ENCODE results near the gene CRADD. TPM values are rescaled to one million over a fixed set of nuclear protein-coding genes. Genes with fewer than 3 reads are reported as not detected.

The CRADD gene
- total RNA-seq, 1 experiment from 2014 or later, result 26.7 TPM

GRCh38 chr12:93841671-93842070 is 164.5 kb downstream of the CRADD start:
- DNase-seq (ENCODE audit: low read depth), result no peak

DNA sequence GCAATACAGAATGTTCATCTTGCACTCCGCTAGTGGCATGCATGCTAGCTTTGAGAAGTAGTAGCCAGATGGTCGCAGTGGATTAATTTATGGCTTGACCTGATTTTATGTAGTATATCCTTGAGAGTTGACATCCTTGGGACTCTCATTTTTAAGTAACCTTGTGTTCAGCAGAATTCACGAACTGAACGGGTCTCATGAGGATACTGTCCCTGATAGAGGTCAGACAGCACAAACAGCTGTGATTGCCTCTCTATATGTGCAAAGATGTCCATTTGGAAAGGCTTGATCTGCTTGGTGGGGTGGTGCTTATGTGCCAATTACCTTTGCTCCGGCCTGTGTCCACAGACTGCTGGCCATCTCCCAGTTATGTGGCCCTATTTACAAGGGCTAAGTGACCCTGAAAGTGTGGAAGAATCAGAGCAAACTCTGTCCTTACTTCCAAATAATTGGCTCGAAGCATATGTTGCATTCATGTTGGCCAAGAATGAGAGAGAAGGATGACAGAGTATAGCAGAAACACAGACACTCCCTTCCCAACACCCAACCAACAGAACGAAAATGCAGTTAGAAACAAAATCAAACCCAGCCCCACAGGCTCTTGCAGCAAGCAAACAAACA is 167.1 kb downstream of the CRADD start:
- DNase-seq (ENCODE audit: low read depth), result no peak

GRCh38 chr12:93846936-93847516 is 169.9 kb downstream of the CRADD start:
- no peak for DNase-seq (ENCODE audit: low read depth)

GRCh38 chr12:93847517-93848474 is 170.6 kb downstream of the CRADD start:
- DNase-seq (ENCODE audit: low read depth), result no peak

GRCh38 chr12:93848523-93849101 is 171.4 kb downstream of the CRADD start:
- peak; percentile 42 for DNase-seq (ENCODE audit: low read depth)

DNA sequence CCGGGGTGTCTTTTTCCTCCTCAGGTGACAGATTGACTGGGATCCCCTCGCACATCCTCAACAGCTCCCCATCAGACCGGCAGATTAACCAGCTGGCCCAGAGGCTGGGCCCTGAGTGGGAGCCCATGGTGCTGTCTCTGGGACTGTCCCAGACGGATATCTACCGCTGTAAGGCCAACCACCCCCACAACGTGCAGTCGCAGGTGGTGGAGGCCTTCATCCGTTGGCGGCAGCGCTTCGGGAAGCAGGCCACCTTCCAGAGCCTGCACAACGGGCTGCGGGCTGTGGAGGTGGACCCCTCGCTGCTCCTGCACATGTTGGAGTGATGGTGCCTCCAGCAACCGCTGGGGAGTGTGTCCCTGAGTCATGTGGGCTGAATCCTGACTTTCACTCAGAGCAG is 172.8 kb downstream of the CRADD start:
- no peak for DNase-seq (ENCODE audit: low read depth)

GRCh38 chr12:93850481-93851256 is 173.5 kb downstream of the CRADD start:
- no peak for DNase-seq (ENCODE audit: low read depth)

- DNase-seq (ENCODE audit: low read depth), result no peak
Observed at GRCh38 chr12:93851257-93851671, 174.1 kb downstream of the CRADD start.

GRCh38 chr12:93852173-93852591 is 175.0 kb downstream of the CRADD start:
- no peak for DNase-seq (ENCODE audit: low read depth)

DNA sequence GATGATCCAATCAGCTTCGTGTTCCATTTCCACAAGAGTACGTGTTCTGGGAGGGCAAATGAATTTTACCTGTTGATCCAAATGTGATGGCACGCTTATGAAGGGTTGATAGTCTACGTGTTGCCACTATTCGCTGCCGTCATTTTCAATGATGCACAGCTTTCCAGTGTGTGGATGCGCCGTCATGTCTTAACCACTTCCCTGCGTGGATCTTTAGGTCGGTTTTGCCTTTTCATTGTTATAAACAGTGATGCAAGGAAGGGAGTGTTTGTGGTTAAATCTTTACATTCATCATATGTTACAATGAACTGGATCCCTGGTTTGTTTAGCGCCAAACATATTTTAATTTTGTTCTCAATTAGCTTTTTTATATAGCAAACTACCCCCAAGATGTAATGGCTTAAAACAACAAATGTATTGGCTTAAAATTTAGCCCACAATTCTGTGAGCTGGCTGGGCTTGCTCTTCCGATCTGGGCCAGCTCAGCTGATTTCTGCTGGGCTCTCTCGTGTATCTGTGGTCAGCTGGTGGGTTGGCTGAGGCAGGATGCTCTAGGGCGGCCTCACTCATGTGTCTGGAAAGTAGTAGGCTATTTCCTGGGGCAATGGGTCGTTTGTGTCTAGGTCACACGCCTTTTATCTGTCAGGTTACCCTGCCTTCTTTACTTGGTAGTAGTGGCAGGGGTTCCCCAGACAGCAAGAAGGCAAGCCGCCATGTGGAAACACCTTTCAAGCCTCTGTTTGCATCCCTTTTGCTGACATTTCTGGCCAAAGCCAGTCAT is 176.7 kb downstream of the CRADD start:
- peak; percentile 69 for DNase-seq (ENCODE audit: low read depth)

GRCh38 chr12:93855261-93855660 is 178.1 kb downstream of the CRADD start:
- DNase-seq (ENCODE audit: low read depth), result no peak

GRCh38 chr12:93856611-93857010 is 179.4 kb downstream of the CRADD start:
- DNase-seq (ENCODE audit: low read depth), result no peak

DNA sequence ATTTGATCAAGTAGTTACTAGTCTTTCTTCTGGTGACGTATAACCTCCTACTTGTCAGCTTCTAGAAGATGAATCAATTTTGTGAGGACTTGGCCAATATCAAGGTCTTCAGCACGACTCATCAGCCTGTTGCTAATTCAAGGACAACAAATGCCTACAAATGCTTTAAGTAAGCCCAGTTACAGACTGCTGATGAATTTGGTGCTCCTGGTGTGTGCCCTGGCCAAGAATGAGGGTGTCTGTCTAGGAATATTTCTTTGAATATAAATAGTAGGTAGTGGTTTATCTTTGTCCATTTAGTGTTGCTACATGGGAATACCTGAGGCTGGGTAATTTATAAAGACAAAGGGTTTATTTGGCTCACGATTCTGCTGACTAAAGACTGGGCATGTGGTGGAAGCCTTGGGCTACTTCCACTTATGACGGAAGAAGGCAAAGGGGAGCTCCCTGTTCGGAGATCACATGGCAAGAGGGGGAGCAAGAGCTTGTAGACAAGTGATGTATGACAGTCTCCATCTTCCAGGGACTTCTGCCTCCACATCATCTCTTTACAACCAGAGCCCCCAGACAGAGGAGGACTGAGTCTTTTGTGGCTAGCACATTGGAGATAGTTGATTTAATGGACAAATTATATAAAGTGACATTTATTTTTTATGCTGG is 180.2 kb downstream of the CRADD start:
- DNase-seq (ENCODE audit: low read depth), result peak; percentile 41

- DNase-seq (ENCODE audit: low read depth), result no peak
Observed at GRCh38 chr12:93857991-93858447, 180.8 kb downstream of the CRADD start.

- no peak for DNase-seq (ENCODE audit: low read depth)
Observed at GRCh38 chr12:93860668-93861373, 183.6 kb downstream of the CRADD start.

GRCh38 chr12:93862424-93862823 is 185.2 kb downstream of the CRADD start:
- DNase-seq (ENCODE audit: low read depth), result peak; percentile 15

- no peak for DNase-seq (ENCODE audit: low read depth)
Observed at GRCh38 chr12:93865751-93866150, 188.6 kb downstream of the CRADD start.

- peak; percentile 30 for DNase-seq (ENCODE audit: low read depth)
Observed at GRCh38 chr12:93868771-93869170, 191.6 kb downstream of the CRADD start.

Measured in RPMI7951 (cell line).